Mucosa of stomach (tissue), 1 donor: ENCODE results near the gene NADK2.

ENCODE experiments used
- H3K27me3 ChIP-seq: one replicate; pipeline ENCODE4 v1.7.0; 2013; ENCODE audit warnings: mild to moderate bottlenecking, low read length; ENCODE audit not compliant: control insufficient read depth, insufficient read depth
- H3K36me3 ChIP-seq: one replicate; pipeline ENCODE4 v1.7.0; 2013; ENCODE audit warnings: low read length; ENCODE audit not compliant: control insufficient read depth, insufficient read depth
- H3K4me1 ChIP-seq: one replicate; pipeline ENCODE4 v1.7.0; 2013; ENCODE audit warnings: mild to moderate bottlenecking, low read length; ENCODE audit not compliant: control insufficient read depth, insufficient read depth
- H3K4me3 ChIP-seq: one replicate; pipeline ENCODE4 v1.7.0; 2013; ENCODE audit warnings: low read length
- H3K9ac ChIP-seq: one replicate; pipeline ENCODE4 v1.7.0; 2013; ENCODE audit warnings: mild to moderate bottlenecking, low read length, moderate library complexity
- H3K9me3 ChIP-seq: one replicate; pipeline ENCODE4 v1.7.0; 2013; ENCODE audit warnings: mild to moderate bottlenecking, low read length, moderate library complexity; ENCODE audit not compliant: control insufficient read depth
- donor health status: Pancreatic carcinoma.

Gene NADK2

DNA sequence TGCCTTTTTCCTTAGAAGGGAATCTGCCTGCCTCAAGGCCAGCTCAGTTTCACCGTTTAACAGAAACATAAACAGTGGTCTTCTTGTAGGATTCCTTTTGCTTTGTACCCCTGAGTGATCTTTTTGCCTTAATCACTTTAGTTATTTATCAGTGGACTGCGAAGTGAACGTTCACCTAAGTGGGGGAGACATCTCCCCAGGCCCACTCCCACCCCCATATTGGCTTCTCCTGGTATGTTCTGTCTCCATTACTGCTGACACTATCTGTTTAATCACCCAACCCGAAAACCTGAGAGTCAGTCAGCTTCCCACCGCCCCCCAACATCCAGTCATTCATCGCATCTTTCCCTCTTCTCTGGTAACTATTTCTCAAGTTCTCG, 88.4 kb downstream of the NADK2 start:
- Histone ChIP-seq H3K9ac (peak overlapping the region; percentile 71), H3K27me3 (no peaks in the 10 kb centered on the region), H3K4me1 (peaks cover 13% of the 10 kb centered on the region), H3K9me3 (no peaks in the 10 kb centered on the region), H3K36me3 (no peaks in the 10 kb centered on the region), H3K4me3 (no peak overlapping the region)

DNA sequence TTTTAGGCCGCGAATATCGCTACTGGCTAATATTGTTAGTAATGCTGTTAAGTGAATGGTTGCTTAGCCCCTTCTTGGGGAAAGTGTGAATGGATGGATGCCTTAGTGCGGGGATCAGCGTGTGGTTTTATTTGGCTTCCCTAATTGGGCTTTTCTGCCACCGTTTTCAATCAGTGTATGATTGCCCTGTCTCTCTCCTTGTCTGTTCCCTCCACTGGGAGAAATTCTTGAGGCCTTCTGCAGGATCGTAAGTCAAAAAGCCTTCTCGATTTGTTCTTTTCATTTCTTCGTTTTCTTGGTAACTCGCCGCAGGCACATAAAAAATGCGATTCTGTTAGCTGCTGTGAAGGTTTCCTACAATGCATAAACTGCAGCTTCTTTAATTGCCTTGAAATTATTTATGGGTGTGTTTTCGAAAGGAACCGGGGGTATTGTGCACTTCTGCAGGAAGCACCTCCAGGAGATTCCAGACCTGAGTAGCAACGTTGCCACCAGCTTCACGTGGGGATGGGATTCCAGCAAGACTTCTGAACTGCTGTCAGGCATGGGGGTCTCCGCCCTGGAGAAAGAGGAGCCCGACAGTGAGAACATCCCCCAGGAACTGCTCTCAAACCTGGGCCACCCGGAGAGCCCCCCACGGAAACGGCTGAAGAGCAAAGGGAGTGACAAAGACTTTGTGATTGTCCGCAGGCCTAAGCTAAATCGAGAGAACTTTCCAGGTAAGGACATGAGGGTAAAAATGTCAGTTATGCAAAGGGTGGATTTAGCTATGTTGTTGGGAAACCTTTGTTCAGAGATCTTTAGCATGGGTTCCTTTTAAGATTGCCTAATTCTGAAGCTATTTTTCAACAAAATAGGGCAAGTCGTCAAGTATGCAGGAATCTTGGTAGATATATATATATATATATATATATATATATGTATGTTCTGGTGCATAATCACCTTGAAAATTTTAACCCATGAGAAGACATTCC, 89.1 kb downstream of the NADK2 start:
- no peaks in the 10 kb centered on the region for H3K36me3 ChIP-seq
- no peaks in the 10 kb centered on the region for H3K9me3 ChIP-seq
- H3K4me1 ChIP-seq, result peaks cover 13% of the 10 kb centered on the region

GRCh38 chr5:36151434-36152323, 90.0 kb downstream of the NADK2 start, which contains the start of the genes LMBRD2 and SKP2:
TSS of gene LMBRD2 (minus strand) at chr5:36151887. CDS start at chr5:36143349, 8,538 bp downstream.
TSS of gene SKP2 (plus strand) at chr5:36152111. CDS start at chr5:36152263, 152 bp downstream.
- Histone ChIP-seq H3K4me1 (peaks cover 13% of the 10 kb centered on the region), H3K9me3 (no peaks in the 10 kb centered on the region)

More for the DNA sequence above, 89.1 kb downstream of the NADK2 start:
- Histone ChIP-seq H3K27me3 (no peaks in the 10 kb centered on the region), H3K4me3 (peak overlapping the region; percentile 86), H3K9ac (peak overlapping the region; percentile 71)

DNA sequence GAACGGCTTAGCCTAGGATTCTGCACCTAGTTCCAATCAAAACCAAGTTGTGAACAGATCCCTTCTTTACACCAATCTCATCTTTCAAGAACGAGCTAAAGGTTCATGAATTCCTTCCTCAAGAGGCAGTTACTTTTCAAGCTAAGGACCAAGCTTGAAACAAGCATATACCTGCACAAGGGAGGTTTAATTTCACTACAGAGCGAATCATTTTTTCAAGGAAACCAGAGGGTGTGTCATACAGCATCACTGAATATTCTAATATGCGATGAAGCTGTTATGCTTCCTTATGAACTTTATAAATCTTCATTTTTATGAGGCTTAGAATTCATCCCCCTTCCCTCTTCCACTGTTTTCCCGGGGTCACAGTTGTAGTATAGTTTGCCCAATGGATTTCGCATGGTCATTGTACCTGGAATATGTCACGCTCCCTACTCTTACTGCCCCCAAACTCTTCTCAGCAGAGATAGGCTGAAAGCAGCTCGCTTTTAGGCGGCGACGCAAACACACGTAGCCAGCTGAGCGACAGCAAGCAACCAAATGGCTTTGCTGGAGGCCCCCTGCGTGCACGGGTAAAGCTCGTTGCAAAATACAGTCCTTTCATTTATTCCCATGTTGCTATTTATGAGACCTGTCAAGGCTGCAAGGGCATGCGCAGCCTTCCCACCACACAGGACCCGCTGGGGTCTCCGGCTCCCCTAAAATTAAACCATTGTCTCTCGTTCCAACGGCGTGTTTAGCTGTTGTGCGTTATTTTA, 90.9 kb downstream of the NADK2 start:
- Histone ChIP-seq H3K9me3 (no peaks in the 10 kb centered on the region), H3K27me3 (no peaks in the 10 kb centered on the region), H3K4me3 (peak overlapping the region; percentile 86), H3K9ac (peak overlapping the region; percentile 81), H3K4me1 (peaks cover 13% of the 10 kb centered on the region), H3K36me3 (no peaks in the 10 kb centered on the region)

More at GRCh38 chr5:36151434-36152323, 90.0 kb downstream of the NADK2 start, which contains the start of the genes LMBRD2 and SKP2:
- peak within 1 kb of the TSS; percentile 86 for H3K4me3 ChIP-seq
- H3K36me3 ChIP-seq, result no peaks in the 10 kb centered on the region
- peak within 1 kb of the TSS; percentile 81 for H3K9ac ChIP-seq
- no peaks in the 10 kb centered on the region for H3K27me3 ChIP-seq

DNA sequence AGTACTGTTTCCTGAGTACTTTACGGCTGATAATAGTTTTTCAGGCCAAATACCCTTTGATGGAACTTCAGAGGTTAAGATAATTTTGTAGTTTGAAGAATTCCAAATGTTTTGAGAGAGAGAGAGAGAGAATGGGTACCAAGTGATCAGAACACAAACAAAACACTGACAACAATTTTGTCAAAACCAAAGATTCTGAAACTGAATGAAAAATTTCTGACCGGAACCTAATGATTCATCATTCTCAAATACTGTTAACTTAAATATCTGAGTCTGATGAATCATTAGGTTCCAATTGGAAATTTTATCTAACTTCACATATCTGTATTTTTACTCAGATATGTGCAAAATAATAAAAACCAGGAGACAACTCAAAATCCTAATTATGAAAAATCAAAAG, 94.0 kb downstream of the NADK2 start:
- Histone ChIP-seq H3K4me3 (no peak overlapping the region), H3K9ac (no peak overlapping the region), H3K4me1 (peaks cover 3% of the 10 kb centered on the region), H3K9me3 (no peaks in the 10 kb centered on the region), H3K27me3 (no peaks in the 10 kb centered on the region), H3K36me3 (no peaks in the 10 kb centered on the region)

DNA sequence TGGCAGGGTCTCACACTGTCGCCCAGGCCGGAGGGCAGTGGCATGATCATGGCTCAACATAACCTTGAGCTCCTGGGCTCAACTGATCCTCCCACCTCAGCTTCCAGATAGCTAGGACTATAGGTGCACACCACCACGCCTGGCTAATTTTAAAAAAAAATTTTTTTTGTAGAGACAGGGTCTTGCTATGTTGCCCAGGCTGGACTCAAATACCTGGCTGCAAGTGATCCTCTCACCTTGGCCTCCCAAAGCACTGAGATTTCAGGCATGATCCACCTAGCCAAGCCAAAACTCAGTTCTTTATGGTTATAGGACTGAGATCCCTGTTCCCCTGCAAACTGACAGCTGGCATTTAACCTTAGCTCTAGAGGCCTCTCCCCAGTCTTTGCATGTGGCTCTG, 95.3 kb downstream of the NADK2 start:
- Histone ChIP-seq H3K9ac (no peak overlapping the region), H3K9me3 (no peaks in the 10 kb centered on the region), H3K4me3 (no peak overlapping the region), H3K4me1 (no peaks in the 10 kb centered on the region), H3K36me3 (no peaks in the 10 kb centered on the region), H3K27me3 (no peaks in the 10 kb centered on the region)

GRCh38 chr5:36145311-36145710, 96.4 kb downstream of the NADK2 start:
- Histone ChIP-seq H3K4me1 (no peaks in the 10 kb centered on the region), H3K36me3 (no peaks in the 10 kb centered on the region), H3K9me3 (no peaks in the 10 kb centered on the region), H3K27me3 (no peaks in the 10 kb centered on the region), H3K9ac (no peak overlapping the region), H3K4me3 (no peak overlapping the region)
